Left ventricle myocardium inferior (tissue), 1 donor: ENCODE results near the gene HBM. TPM values are rescaled to one million over a fixed set of nuclear protein-coding genes. Genes with fewer than 3 reads are reported as not detected.
"Not testable (repeated sequence)": the region's sequence is repeated elsewhere in the genome, so short reads cannot be mapped to it uniquely, and the experiment has no call there.

Source experiments
- DNase-seq: peaks from one replicate; pipeline ENCODE4 v3.0.0-alpha.2; 2020
- H3K27ac ChIP-seq: fragments of 200-600 bp; replicated peaks from 2 replicates; pipeline ENCODE4 v1.8.0; 2021
- H3K27me3 ChIP-seq: fragments of 200-600 bp; 2 replicates; pipeline ENCODE4 v1.8.0; 2021; ENCODE audit warnings: low read depth
- H3K36me3 ChIP-seq: fragments of 200-600 bp; 2 replicates; pipeline ENCODE4 v1.8.0; 2021
- H3K4me1 ChIP-seq: fragments of 200-600 bp; 2 replicates; pipeline ENCODE4 v1.8.0; 2021
- H3K4me3 ChIP-seq: fragments of 200-600 bp; 2 replicates; pipeline ENCODE4 v1.8.0; 2021; ENCODE audit warnings: mild to moderate bottlenecking, moderate library complexity
- H3K9me3 ChIP-seq: fragments of 200-600 bp; replicated peaks from 2 replicates; pipeline ENCODE4 v1.8.0; 2021
- CTCF ChIP-seq: fragments of 200-600 bp; IDR thresholded peaks from 2 replicates; pipeline ENCODE4 v1.8.0; 2021; ENCODE audit warnings: antibody characterized with exemption, mild to moderate bottlenecking, borderline replicate concordance
- intact Hi-C: fragments of 100-400 bp; cut with micrococcal nuclease; formaldehyde crosslinking; loops from one replicate; pipeline ENCODE4 v1.11.0; 2022
- total RNA-seq: library from RNA; stranded (reverse); fragmentation: NEBNext Ultra II Directional; extraction: Animal tissue kit (Norgen Biotek cat#: 25700); gene quantifications from one replicate; pipeline ENCODE4 v1.2.1, GENCODE V29; 2021
- donor health status: DM: no; HTN: yes; CAD: no; lungs with severe emphysema.

Gene HBM
- total RNA-seq, 1 donor from 2014 or later = not detected

- no peak for TF ChIP-seq CTCF
- Histone ChIP-seq H3K4me3 (no peak overlapping the region), H3K27me3 (peaks cover 70% of the 10 kb centered on the region), H3K9me3 (no peaks in the 10 kb centered on the region), H3K27ac (no peak overlapping the region), H3K36me3 (no peaks in the 10 kb centered on the region), H3K4me1 (peaks cover 23% of the 10 kb centered on the region)
- intact Hi-C loops = no loop called here
- no peak for DNase-seq
Observed at GRCh38 chr16:162271-162991, 3.3 kb upstream of the HBM start.

- H3K36me3 ChIP-seq, intact Hi-C loops, H3K4me3 ChIP-seq, H3K9me3 ChIP-seq, DNase-seq, H3K27ac ChIP-seq: not testable (repeated sequence)
- H3K4me1 ChIP-seq = peaks cover 23% of the 10 kb centered on the region
- peaks cover 70% of the 10 kb centered on the region for H3K27me3 ChIP-seq
Observed at GRCh38 chr16:163139-163538, 2.6 kb upstream of the HBM start.

DNA sequence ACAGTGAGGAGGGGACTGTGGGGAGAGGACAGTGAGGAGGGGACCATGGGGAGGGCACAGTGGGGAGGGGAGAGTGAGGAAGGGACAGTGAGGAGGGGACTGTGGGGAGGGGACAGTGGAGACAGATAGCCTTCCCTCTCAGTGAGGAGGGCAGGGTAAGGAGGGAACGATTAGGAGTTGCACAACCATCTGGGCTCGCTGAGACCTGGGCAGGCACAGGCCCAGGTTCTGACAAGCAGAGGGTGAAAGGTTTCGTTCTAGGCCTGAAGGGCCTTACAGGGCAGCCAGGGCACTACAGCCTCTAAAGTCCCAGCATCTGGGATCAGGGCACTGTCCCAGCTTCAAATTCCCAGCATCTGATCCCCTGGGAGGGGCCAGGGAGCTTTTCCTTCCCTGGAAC, 2.1 kb upstream of the HBM start:
- H3K4me3 ChIP-seq, H3K9me3 ChIP-seq, H3K36me3 ChIP-seq, DNase-seq, intact Hi-C loops, H3K27ac ChIP-seq: not testable (repeated sequence)
- H3K4me1 ChIP-seq = peaks cover 23% of the 10 kb centered on the region
- H3K27me3 ChIP-seq = peaks cover 70% of the 10 kb centered on the region

DNA sequence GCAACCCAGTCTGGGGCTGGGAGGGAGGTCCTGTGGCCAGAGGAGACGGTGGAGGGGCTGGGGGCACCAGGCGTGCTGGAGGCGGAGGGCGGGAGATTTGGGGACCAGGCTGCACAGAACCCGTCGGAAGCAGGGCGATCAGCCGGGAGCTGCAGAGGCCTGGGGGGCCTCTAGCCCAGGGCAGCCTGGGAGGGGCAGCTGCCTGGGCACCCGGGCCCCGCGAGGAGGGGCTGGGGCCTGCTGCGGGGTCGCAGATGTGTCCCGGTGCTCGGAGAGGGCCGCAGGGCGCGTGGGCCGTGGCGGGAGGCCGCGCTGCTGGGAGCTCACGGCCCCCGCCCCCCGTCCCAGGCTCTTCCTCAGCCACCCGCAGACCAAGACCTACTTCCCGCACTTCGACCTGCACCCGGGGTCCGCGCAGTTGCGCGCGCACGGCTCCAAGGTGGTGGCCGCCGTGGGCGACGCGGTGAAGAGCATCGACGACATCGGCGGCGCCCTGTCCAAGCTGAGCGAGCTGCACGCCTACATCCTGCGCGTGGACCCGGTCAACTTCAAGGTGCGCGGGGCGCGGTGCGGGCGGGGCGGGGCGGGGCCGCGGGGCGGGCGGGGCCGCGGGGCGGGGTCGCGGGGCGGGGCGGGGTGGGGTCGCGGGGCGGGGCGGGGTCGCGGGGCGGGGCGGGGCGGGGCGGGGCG, 1.5 kb upstream of the HBM start:
- DNase-seq, H3K36me3 ChIP-seq, H3K9me3 ChIP-seq, H3K4me3 ChIP-seq, intact Hi-C loops, H3K27ac ChIP-seq: not testable (repeated sequence)
- Histone ChIP-seq H3K27me3 (peaks cover 72% of the 10 kb centered on the region), H3K4me1 (peaks cover 23% of the 10 kb centered on the region)

- peaks cover 73% of the 10 kb centered on the region for H3K27me3 ChIP-seq
- no peak for TF ChIP-seq CTCF
- no peaks in the 10 kb centered on the region for H3K9me3 ChIP-seq
- no peak for DNase-seq
- peaks cover 23% of the 10 kb centered on the region for H3K4me1 ChIP-seq
- intact Hi-C loops = no loop called here
- no peak overlapping the region for H3K27ac ChIP-seq
- peak overlapping the region; percentile 50 for H3K4me3 ChIP-seq
- no peaks in the 10 kb centered on the region for H3K36me3 ChIP-seq
Observed at GRCh38 chr16:164827-165538, 795 bp upstream of the HBM start.

DNA sequence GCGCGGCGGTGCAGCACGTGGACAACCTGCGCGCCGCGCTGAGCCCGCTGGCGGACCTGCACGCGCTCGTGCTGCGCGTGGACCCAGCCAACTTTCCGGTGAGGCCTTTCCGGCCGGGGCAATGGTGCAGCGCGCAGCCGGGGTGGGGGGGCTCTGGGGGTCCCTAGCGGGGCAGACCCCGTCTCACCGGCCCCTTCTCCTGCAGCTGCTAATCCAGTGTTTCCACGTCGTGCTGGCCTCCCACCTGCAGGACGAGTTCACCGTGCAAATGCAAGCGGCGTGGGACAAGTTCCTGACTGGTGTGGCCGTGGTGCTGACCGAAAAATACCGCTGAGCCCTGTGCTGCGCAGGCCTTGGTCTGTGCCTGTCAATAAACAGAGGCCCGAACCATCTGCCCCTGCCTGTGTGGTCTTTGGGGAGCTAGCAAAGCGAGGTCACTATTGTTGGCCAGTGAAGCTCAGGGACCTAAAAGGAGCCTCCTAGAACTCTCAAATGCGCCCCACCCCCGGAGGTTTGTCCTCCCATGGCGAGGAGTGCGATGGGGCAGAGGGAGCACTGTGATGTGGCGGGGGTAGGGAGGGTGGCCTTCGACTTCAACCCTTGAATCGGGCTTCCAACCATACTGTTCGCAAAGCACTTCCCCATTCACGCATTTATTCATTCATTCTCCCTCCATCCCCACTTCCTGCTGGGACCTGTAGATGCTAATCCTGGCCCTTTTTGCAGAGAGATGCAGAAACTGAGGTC, 770 bp downstream of the HBM start:
- Histone ChIP-seq H3K27me3 (peaks cover 80% of the 10 kb centered on the region), H3K27ac (no peak overlapping the region), H3K36me3 (no peaks in the 10 kb centered on the region), H3K4me3 (peak overlapping the region; percentile 50), H3K4me1 (peaks cover 23% of the 10 kb centered on the region), H3K9me3 (no peaks in the 10 kb centered on the region)
- no peak for DNase-seq
- intact Hi-C loops = no loop called here
- TF ChIP-seq CTCF = no peak
